ENCODE measurements around the gene AGO1.

GRCh38 chr1:35925741-35926140, 42.7 kb downstream of the AGO1 start:
- no peak for TF ChIP-seq ZBTB7A (CRISPR knock-in tag; IDR thresholded peaks at IDR 0.05)
- TF ChIP-seq NR2C2 (CRISPR knock-in tag; IDR thresholded peaks at IDR 0.05; ENCODE audit: borderline replicate concordance): no peak
- TF ChIP-seq ARHGAP35 (CRISPR knock-in tag; IDR thresholded peaks at IDR 0.05; ENCODE audit: borderline replicate concordance): no peak
- no peak for TF ChIP-seq RAD21 (CRISPR knock-in tag; IDR thresholded peaks at IDR 0.05)
- TF ChIP-seq THAP9 (CRISPR knock-in tag; IDR thresholded peaks at IDR 0.05; ENCODE audit: borderline replicate concordance): no peak
